T-helper 9 cell (primary cell): Measurements from ENCODE around the gene ARVCF.

Experiments
- DNase-seq: peaks from one replicate; pipeline ENCODE4 v3.0.0-alpha.2; 2020

Gene ARVCF

GRCh38 chr22:19997561-19998231 is 18.9 kb downstream of the ARVCF start:
- DNase-seq: no peak

- no peak for DNase-seq
Measured at GRCh38 chr22:19996694-19997384, 19.8 kb downstream of the ARVCF start.

- no peak for DNase-seq
Measured at GRCh38 chr22:19995611-19996339, 20.8 kb downstream of the ARVCF start.

- no peak for DNase-seq
Measured at GRCh38 chr22:19994851-19995610, 21.6 kb downstream of the ARVCF start.

- no peak for DNase-seq
Measured at GRCh38 chr22:19993926-19994325, 22.7 kb downstream of the ARVCF start.

- DNase-seq: no peak
Measured at GRCh38 chr22:19992921-19993355, 23.7 kb downstream of the ARVCF start.

- DNase-seq: no peak
Measured at GRCh38 chr22:19992481-19992911, 24.1 kb downstream of the ARVCF start.

GRCh38 chr22:19991645-19992451 is 24.8 kb downstream of the ARVCF start:
- no peak for DNase-seq

GRCh38 chr22:19991395-19991644 is 25.3 kb downstream of the ARVCF start:
- no peak for DNase-seq

- no peak for DNase-seq
Measured at GRCh38 chr22:19990609-19991394, 25.8 kb downstream of the ARVCF start.

- DNase-seq: no peak
Measured at GRCh38 chr22:19990188-19990587, 26.4 kb downstream of the ARVCF start.

GRCh38 chr22:19989725-19990067 is 26.9 kb downstream of the ARVCF start:
- DNase-seq: no peak

- DNase-seq: no peak
Measured at GRCh38 chr22:19988965-19989724, 27.5 kb downstream of the ARVCF start.

- no peak for DNase-seq
Measured at GRCh38 chr22:19988331-19988808, 28.3 kb downstream of the ARVCF start.

- no peak for DNase-seq
Measured at GRCh38 chr22:19987394-19988306, 29.0 kb downstream of the ARVCF start.

- peak; percentile 52 for DNase-seq
Measured at GRCh38 chr22:19986410-19987341, 29.9 kb downstream of the ARVCF start.

GRCh38 chr22:19986011-19986409 is 30.6 kb downstream of the ARVCF start:
- DNase-seq: no peak
